ENCODE results near the gene FUOM. TPM values are rescaled to one million over a fixed set of nuclear protein-coding genes. Genes with fewer than 3 reads are reported as not detected.

Gene FUOM
- total RNA-seq, 1 experiment from 2014 or later: 41.8 TPM

DNA sequence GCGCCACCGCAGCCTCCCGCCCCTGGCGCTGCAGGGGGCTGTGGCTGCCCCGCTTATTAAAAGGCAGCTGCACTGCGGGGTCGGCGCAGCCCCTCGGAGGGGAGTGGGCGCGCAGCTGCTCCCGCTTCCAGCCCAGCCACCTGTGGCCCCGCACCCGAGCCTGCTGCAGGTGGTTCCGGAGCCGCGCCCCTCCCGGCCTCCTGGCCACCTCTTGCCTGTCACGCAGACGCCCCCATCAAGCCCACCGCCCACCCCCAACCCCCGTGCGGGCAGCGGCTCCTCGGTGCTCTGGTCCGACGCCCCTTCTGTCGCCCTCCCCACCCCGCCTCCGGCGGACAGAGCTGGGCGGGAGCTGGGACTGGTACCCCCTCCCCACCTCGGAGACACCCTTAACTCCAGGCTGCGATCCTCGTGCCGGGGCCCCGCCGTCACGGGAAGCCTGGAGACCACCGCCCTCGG lies 21.7 kb downstream of the FUOM start:
- no peak overlapping the region for H4K5ac ChIP-seq (ENCODE audit: insufficient read length, low read depth, low read length)
- H3K23me2 ChIP-seq (ENCODE audit: insufficient read length, low read depth, low read length, poor library complexity, severe bottlenecking): peaks cover 9% of the 10 kb centered on the region
- H3K18ac ChIP-seq (ENCODE audit: insufficient read length, low read depth, low read length): no peak overlapping the region
- WGBS (ENCODE audit: extremely low coverage, insufficient read length, low lambda C conversion rate): no CpG with 5 or more reads among the region's 41 CpGs
- H3K56ac ChIP-seq (ENCODE audit: insufficient read length, low read depth, low read length): no peak overlapping the region
- H3K9me3 ChIP-seq (ENCODE audit: control insufficient read depth, low read depth, low read length): no peaks in the 10 kb centered on the region
- H3K36me3 Mint-ChIP-seq (ENCODE audit: insufficient read depth in 1 of 3, low read depth in 3 of 3): no peaks in the 10 kb centered on the region
- H3K27ac Mint-ChIP-seq: no peak overlapping the region
- peaks cover 13% of the 10 kb centered on the region in 2 experiments for H3K9me3 Mint-ChIP-seq
- H4K91ac ChIP-seq (ENCODE audit: insufficient read length, low read depth, low read length): no peak overlapping the region
- no peak overlapping the region for H2BK120ac ChIP-seq (ENCODE audit: low read depth, low read length, poor library complexity, severe bottlenecking)
- H3K79me1 ChIP-seq (ENCODE audit: insufficient read depth, low read depth, low read length, poor library complexity, severe bottlenecking): no peaks in the 10 kb centered on the region
- TF ChIP-seq, protein P1, sequence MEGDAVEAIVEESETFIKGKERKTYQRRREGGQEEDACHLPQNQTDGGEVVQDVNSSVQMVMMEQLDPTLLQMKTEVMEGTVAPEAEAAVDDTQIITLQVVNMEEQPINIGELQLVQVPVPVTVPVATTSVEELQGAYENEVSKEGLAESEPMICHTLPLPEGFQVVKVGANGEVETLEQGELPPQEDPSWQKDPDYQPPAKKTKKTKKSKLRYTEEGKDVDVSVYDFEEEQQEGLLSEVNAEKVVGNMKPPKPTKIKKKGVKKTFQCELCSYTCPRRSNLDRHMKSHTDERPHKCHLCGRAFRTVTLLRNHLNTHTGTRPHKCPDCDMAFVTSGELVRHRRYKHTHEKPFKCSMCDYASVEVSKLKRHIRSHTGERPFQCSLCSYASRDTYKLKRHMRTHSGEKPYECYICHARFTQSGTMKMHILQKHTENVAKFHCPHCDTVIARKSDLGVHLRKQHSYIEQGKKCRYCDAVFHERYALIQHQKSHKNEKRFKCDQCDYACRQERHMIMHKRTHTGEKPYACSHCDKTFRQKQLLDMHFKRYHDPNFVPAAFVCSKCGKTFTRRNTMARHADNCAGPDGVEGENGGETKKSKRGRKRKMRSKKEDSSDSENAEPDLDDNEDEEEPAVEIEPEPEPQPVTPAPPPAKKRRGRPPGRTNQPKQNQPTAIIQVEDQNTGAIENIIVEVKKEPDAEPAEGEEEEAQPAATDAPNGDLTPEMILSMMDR (conservative IDR thresholded peaks at IDR 0.05): no peak
- H2AFZ ChIP-seq (ENCODE audit: low read length): no peak overlapping the region
- no peaks in the 10 kb centered on the region for H4K20me1 ChIP-seq (ENCODE audit: control insufficient read depth, insufficient read depth, insufficient read length)
- H3K79me2 ChIP-seq (ENCODE audit: insufficient read depth, low read length): no peaks in the 10 kb centered on the region
- DNase-seq: no peak
- no peak overlapping the region for H2BK15ac ChIP-seq (ENCODE audit: low read depth, low read length)
- H3K27me3 Mint-ChIP-seq (ENCODE audit: low read depth): peaks cover 41% of the 10 kb centered on the region
- no peak overlapping the region for H3K9ac ChIP-seq (ENCODE audit: extremely low read depth, insufficient read length, low read length)
- no peak overlapping the region for H2AK5ac ChIP-seq (ENCODE audit: insufficient read length, low read length)
- no peaks in the 10 kb centered on the region for H3K4me1 ChIP-seq (ENCODE audit: insufficient read depth, low read length)
- no peak overlapping the region for H3K23ac ChIP-seq (ENCODE audit: insufficient read length, low read depth, low read length)
- no peak overlapping the region for H3K4me2 ChIP-seq (ENCODE audit: insufficient read depth, insufficient read length, low read length)
- H2BK12ac ChIP-seq (ENCODE audit: insufficient read length, low read depth, low read length): no peak overlapping the region
- no peak overlapping the region for H3K14ac ChIP-seq (ENCODE audit: insufficient read depth, low read length)
- no peak overlapping the region for H3K4ac ChIP-seq (ENCODE audit: low read depth, low read length)
- H2BK20ac ChIP-seq (ENCODE audit: low read depth, low read length, poor library complexity, severe bottlenecking): no peak overlapping the region
- H3K27me3 ChIP-seq (ENCODE audit: insufficient read depth, low read length): peaks cover 44% of the 10 kb centered on the region
- no peak overlapping the region for H2BK5ac ChIP-seq (ENCODE audit: insufficient read length, low read length)
- no peak overlapping the region for H3T11ph ChIP-seq (ENCODE audit: low read length)
- peaks cover 0 to 2% of the 10 kb centered on the region in 2 experiments; a peak in 1 of 4 replicates for H3K4me1 Mint-ChIP-seq
- H3K27ac ChIP-seq (ENCODE audit: insufficient read length, low read depth, low read length): no peak overlapping the region
- H3K4me3 Mint-ChIP-seq: no peak overlapping the region
- no peak overlapping the region for H4K8ac ChIP-seq (replicated peaks; ENCODE audit: insufficient read length, low read depth, low read length)
